ENCODE results near the gene WDR54.

DNA sequence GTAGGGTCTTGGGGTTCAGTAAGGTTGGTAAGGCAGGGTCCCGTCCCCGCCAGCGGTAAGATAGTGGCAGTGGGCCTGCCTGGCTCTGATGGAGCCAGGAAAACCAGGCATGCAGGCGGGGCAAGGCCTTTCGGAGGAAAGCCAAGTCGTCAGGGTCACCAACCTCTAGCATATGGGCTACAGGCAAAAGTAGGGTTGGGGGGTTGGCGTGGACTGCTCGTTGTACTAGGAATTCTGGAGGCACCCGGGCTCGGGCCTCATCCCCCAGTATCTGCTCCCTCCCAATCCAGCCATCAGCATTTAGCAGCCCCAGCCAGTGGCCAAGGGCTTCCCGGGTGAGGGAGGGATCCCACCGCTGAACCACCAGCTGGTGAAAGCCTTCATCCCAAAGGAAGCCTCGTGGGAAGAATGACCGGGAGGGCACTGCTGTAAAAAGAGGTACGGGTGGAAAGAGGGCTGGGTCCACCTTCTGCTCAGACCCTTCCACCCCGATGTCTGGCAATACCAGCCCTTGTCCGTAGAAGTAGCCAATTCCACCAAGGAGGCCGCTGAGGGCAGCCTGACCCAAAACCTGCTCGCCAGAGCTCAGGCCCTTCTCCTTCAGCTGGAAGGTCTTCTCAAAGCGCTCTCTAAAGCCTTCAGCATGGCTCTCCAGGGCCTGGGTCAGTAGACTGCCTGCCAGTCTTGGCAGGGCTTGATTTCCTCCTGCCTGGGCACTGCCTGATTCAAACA, 40.7 kb downstream of the WDR54 start:
- no peak for TF ChIP-seq EP300 (IDR thresholded peaks at IDR 0.05)
- no peak for TF ChIP-seq POLR2AphosphoS5 (IDR thresholded peaks at IDR 0.05)

All from sigmoid colon (tissue), 4 donors.